WTC11 (cell line): Measurements from ENCODE around the gene KIAA1958.

Experiments
- CREB1 ChIP-seq: sonication (generic); formaldehyde crosslinking; IDR thresholded peaks from 2 replicates; pipeline ENCODE4 v1.8.0; 2023; ENCODE audit warnings: mild to moderate bottlenecking, missing genetic modification reagents
- ELF4 ChIP-seq: sonication (generic); formaldehyde crosslinking; IDR thresholded peaks from 2 replicates; pipeline ENCODE4 v1.8.1; 2022; ENCODE audit warnings: low read depth, mild to moderate bottlenecking, moderate library complexity, missing genetic modification reagents
- GTF2I ChIP-seq: fragments of 250-450 bp; sonication (Bioruptor Pico); conservative IDR thresholded peaks from 2 replicates; pipeline ENCODE4 v1.4.0; 2021; ENCODE audit warnings: mild to moderate bottlenecking
- JUN ChIP-seq: sonication (generic); formaldehyde crosslinking; IDR thresholded peaks from 2 replicates; pipeline ENCODE4 v1.8.0; 2023; ENCODE audit warnings: mild to moderate bottlenecking, missing genetic modification reagents
- MYBL2 ChIP-seq: sonication (generic); formaldehyde crosslinking; IDR thresholded peaks from 2 replicates; pipeline ENCODE4 v1.8.1; 2023; ENCODE audit warnings: mild to moderate bottlenecking, moderate library complexity, missing genetic modification reagents
- ZBTB21 ChIP-seq: sonication (generic); formaldehyde crosslinking; IDR thresholded peaks from 2 replicates; pipeline ENCODE4 v1.8.1; 2023; ENCODE audit warnings: mild to moderate bottlenecking, missing genetic modification reagents, borderline replicate concordance
- TF ChIP-seq, protein P1 (sequence below): sonication (generic); formaldehyde crosslinking; IDR thresholded peaks from 2 replicates; pipeline ENCODE4 v1.8.1; 2023; ENCODE audit warnings: mild to moderate bottlenecking, missing genetic modification reagents, moderate library complexity
- TF ChIP-seq, protein P2 (sequence below): fragments of 200-600 bp; IDR thresholded peaks from 2 replicates; pipeline ENCODE4 v1.8.0; 2022; ENCODE audit warnings: antibody characterized with exemption
- TF ChIP-seq, protein P3 (sequence below): sonication (generic); formaldehyde crosslinking; conservative IDR thresholded peaks from 2 replicates; pipeline ENCODE4 v1.8.1; 2023; ENCODE audit warnings: mild to moderate bottlenecking, low read depth, missing genetic modification reagents, moderate library complexity
- TF ChIP-seq, protein P4 (sequence below): sonication (generic); formaldehyde crosslinking; IDR thresholded peaks from 2 replicates; pipeline ENCODE4 v1.8.0; 2022; ENCODE audit warnings: mild to moderate bottlenecking, missing genetic modification reagents

DNA sequence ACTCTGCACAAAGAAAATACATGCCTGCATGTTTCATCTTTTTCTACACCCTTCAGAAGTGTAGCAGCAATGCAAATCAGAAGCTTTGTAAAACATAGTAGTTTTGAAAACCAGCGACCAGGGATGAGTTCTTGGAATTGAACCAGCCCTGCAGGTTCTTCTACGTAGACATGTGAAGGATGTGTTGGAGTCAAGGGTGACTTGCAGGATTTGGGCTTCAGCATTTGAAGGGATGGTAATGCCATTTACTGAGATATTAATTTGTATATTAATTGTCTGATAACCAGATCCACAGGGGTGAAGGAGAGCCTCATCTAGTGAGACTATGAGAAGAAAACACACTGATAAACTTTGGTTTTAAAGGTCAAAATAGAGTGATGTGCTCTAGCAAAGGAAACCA, 72.4 kb downstream of the KIAA1958 start:
- TF ChIP-seq, protein P1, sequence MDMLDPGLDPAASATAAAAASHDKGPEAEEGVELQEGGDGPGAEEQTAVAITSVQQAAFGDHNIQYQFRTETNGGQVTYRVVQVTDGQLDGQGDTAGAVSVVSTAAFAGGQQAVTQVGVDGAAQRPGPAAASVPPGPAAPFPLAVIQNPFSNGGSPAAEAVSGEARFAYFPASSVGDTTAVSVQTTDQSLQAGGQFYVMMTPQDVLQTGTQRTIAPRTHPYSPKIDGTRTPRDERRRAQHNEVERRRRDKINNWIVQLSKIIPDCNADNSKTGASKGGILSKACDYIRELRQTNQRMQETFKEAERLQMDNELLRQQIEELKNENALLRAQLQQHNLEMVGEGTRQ (CRISPR knock-in tag): no peak
- TF ChIP-seq, protein P2, sequence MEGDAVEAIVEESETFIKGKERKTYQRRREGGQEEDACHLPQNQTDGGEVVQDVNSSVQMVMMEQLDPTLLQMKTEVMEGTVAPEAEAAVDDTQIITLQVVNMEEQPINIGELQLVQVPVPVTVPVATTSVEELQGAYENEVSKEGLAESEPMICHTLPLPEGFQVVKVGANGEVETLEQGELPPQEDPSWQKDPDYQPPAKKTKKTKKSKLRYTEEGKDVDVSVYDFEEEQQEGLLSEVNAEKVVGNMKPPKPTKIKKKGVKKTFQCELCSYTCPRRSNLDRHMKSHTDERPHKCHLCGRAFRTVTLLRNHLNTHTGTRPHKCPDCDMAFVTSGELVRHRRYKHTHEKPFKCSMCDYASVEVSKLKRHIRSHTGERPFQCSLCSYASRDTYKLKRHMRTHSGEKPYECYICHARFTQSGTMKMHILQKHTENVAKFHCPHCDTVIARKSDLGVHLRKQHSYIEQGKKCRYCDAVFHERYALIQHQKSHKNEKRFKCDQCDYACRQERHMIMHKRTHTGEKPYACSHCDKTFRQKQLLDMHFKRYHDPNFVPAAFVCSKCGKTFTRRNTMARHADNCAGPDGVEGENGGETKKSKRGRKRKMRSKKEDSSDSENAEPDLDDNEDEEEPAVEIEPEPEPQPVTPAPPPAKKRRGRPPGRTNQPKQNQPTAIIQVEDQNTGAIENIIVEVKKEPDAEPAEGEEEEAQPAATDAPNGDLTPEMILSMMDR: no peak
- TF ChIP-seq ELF4 (CRISPR knock-in tag) (no peak), CREB1 (CRISPR knock-in tag) (no peak), JUN (no peak), MYBL2 (CRISPR knock-in tag) (no peak), GTF2I (no peak), ZBTB21 (no peak)
- TF ChIP-seq, protein P3, sequence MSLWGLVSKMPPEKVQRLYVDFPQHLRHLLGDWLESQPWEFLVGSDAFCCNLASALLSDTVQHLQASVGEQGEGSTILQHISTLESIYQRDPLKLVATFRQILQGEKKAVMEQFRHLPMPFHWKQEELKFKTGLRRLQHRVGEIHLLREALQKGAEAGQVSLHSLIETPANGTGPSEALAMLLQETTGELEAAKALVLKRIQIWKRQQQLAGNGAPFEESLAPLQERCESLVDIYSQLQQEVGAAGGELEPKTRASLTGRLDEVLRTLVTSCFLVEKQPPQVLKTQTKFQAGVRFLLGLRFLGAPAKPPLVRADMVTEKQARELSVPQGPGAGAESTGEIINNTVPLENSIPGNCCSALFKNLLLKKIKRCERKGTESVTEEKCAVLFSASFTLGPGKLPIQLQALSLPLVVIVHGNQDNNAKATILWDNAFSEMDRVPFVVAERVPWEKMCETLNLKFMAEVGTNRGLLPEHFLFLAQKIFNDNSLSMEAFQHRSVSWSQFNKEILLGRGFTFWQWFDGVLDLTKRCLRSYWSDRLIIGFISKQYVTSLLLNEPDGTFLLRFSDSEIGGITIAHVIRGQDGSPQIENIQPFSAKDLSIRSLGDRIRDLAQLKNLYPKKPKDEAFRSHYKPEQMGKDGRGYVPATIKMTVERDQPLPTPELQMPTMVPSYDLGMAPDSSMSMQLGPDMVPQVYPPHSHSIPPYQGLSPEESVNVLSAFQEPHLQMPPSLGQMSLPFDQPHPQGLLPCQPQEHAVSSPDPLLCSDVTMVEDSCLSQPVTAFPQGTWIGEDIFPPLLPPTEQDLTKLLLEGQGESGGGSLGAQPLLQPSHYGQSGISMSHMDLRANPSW (CRISPR knock-in tag): no peak
- TF ChIP-seq, protein P4, sequence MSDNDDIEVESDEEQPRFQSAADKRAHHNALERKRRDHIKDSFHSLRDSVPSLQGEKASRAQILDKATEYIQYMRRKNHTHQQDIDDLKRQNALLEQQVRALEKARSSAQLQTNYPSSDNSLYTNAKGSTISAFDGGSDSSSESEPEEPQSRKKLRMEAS (CRISPR knock-in tag): no peak
